HepG2 (cell line): ENCODE results near the gene RNASE8. TPM values are rescaled to one million over a fixed set of nuclear protein-coding genes. Genes with fewer than 3 reads are reported as not detected.

ENCODE experiments used
- ADNP ChIP-seq: sonication (generic); formaldehyde crosslinking; IDR thresholded peaks from 2 replicates; pipeline ENCODE4 v1.4.0; 2020; ENCODE audit warnings: missing genetic modification reagents
- ARNTL ChIP-seq: sonication (generic); formaldehyde crosslinking; IDR thresholded peaks from 2 replicates; pipeline ENCODE4 v1.4.0; 2020; ENCODE audit warnings: mild to moderate bottlenecking, missing genetic modification reagents
- ATF4 ChIP-seq, 2 experiments: fragments of 450-650 bp in 1 of 2; sonication (generic) in 1 of 2; formaldehyde crosslinking; IDR thresholded peaks; 2 replicates each; pipeline versions ENCODE4 v1.5.0 to v1.8.0; 2020 to 2022; ENCODE audit warnings: mild to moderate bottlenecking in 1 of 2, missing genetic modification reagents in 1 of 2
- ATF7-NPFF ChIP-seq: sonication (generic); formaldehyde crosslinking; IDR thresholded peaks from 2 replicates; pipeline ENCODE4 v1.8.1; 2023; ENCODE audit warnings: mild to moderate bottlenecking, low read depth, missing genetic modification reagents, moderate library complexity
- HDAC2 ChIP-seq: sonication (generic); formaldehyde crosslinking; IDR thresholded peaks from 2 replicates; pipeline ENCODE4 v1.4.0; 2020; ENCODE audit warnings: missing genetic modification reagents
- ZBTB42 ChIP-seq: sonication (generic); formaldehyde crosslinking; IDR thresholded peaks from 2 replicates; pipeline ENCODE4 v1.5.0; 2020; ENCODE audit warnings: mild to moderate bottlenecking, missing genetic modification reagents
- ZHX2 ChIP-seq, 2 experiments: sonication (generic) in 1 of 2; formaldehyde crosslinking in 1 of 2; IDR thresholded peaks; 2 replicates each; pipeline versions ENCODE4 v1.6.1 to v1.9.0; 2014 to 2022; ENCODE audit warnings: antibody characterized with exemption in 1 of 2, borderline replicate concordance in 1 of 2, inconsistent platforms in 1 of 2, low read depth in 1 of 2, missing genetic modification reagents in 1 of 2
- ZNF143 ChIP-seq: sonication (generic); formaldehyde crosslinking; IDR thresholded peaks from 2 replicates; pipeline ENCODE4 v1.4.0; 2020; ENCODE audit warnings: missing genetic modification reagents
- ZNF276 ChIP-seq: sonication (generic); formaldehyde crosslinking; IDR thresholded peaks from 2 replicates; pipeline ENCODE4 v1.4.0; 2020; ENCODE audit warnings: mild to moderate bottlenecking, low read depth, missing genetic modification reagents
- ZNF34 ChIP-seq: sonication (generic); formaldehyde crosslinking; IDR thresholded peaks from 2 replicates; pipeline ENCODE4 v1.4.0; 2020; ENCODE audit warnings: mild to moderate bottlenecking, missing genetic modification reagents, borderline replicate concordance
- ZNF367 ChIP-seq: sonication (generic); formaldehyde crosslinking; IDR thresholded peaks from 2 replicates; pipeline ENCODE4 v1.4.0; 2020; ENCODE audit warnings: missing genetic modification reagents, borderline replicate concordance
- ZNF451 ChIP-seq: sonication (generic); formaldehyde crosslinking; IDR thresholded peaks from 2 replicates; pipeline ENCODE4 v1.5.0; 2020; ENCODE audit warnings: mild to moderate bottlenecking, missing genetic modification reagents
- ZNF460 ChIP-seq: sonication (generic); formaldehyde crosslinking; IDR thresholded peaks from 2 replicates; pipeline ENCODE4 v1.5.1; 2020; ENCODE audit warnings: missing genetic modification reagents, mild to moderate bottlenecking, borderline replicate concordance
- ZNF878 ChIP-seq: sonication (generic); formaldehyde crosslinking; IDR thresholded peaks from 2 replicates; pipeline ENCODE4 v1.8.1; 2023; ENCODE audit warnings: mild to moderate bottlenecking, missing genetic modification reagents, moderate library complexity
- polyA plus RNA-seq, 8 experiments: library from polyadenylated mRNA; depleted of rRNA in 3 of 8; stranded (reverse) in 7 of 8; unstranded in 1 of 8; fragments of >200 nt; fragmentation: Illumina TruSeq in 4 of 8; extraction: Trizol in 4 of 8; gene quantifications; 2 replicates each; pipeline versions ENCODE4 v1.2.1 to v1.2.3, GENCODE V29; 2011 to 2016; ENCODE audit warnings: low read depth in 4 of 8, missing spikeins in 1 of 8, mixed read lengths in 1 of 8; ENCODE audit not compliant: insufficient read depth in 1 of 8
- total RNA-seq, 5 experiments: library from RNA; depleted of rRNA; stranded (reverse); fragments of >200 nt; fragmentation: Illumina TruSeq; extraction: Trizol; gene quantifications; 2 replicates each; pipeline ENCODE4 v1.2.3, GENCODE V29; 2016; ENCODE audit warnings: low read depth in 1 of 5
- TF ChIP-seq, protein P1 (sequence below): sonication (generic); formaldehyde crosslinking; IDR thresholded peaks from 2 replicates; pipeline ENCODE4 v1.4.0; 2020; ENCODE audit warnings: missing genetic modification reagents

The RNASE8 gene
- total and polyA plus RNA-seq, 2 of the 13 experiments (the other 11 are each of a cell fraction or from before 2014, with no cell fraction given) = not detected

GRCh38 chr14:21092273-21093011 is 34.8 kb downstream of the RNASE8 start (continued):
- TF ChIP-seq ZNF878 (CRISPR knock-in tag) (no peak), ZNF143 (CRISPR knock-in tag) (no peak; the same call in 1 of the 2 replicates), ZNF276 (CRISPR knock-in tag) (peak; percentile 91), ZNF460 (no peak), ADNP (CRISPR knock-in tag) (no peak), ZBTB42 (CRISPR knock-in tag) (no peak), ZNF367 (CRISPR knock-in tag) (no peak), ZHX2 (IDR thresholded peaks at IDR 0.05; ENCODE audit: low read depth) (peak; percentile 81), ZHX2 (CRISPR knock-in tag; IDR thresholded peaks at IDR 0.05; ENCODE audit: borderline replicate concordance) (no peak), ATF4 (CRISPR knock-in tag; IDR thresholded peaks at IDR 0.05) (no peak), ZNF34 (CRISPR knock-in tag) (peak; percentile 84), ZNF451 (CRISPR knock-in tag) (peak; percentile 95), ATF7-NPFF (peak; percentile 84), ARNTL (0 out of 2 replicates have a peak, but pooled peaks have one; percentile 30), HDAC2 (CRISPR knock-in tag) (peak; percentile 84)
- TF ChIP-seq, protein P1, sequence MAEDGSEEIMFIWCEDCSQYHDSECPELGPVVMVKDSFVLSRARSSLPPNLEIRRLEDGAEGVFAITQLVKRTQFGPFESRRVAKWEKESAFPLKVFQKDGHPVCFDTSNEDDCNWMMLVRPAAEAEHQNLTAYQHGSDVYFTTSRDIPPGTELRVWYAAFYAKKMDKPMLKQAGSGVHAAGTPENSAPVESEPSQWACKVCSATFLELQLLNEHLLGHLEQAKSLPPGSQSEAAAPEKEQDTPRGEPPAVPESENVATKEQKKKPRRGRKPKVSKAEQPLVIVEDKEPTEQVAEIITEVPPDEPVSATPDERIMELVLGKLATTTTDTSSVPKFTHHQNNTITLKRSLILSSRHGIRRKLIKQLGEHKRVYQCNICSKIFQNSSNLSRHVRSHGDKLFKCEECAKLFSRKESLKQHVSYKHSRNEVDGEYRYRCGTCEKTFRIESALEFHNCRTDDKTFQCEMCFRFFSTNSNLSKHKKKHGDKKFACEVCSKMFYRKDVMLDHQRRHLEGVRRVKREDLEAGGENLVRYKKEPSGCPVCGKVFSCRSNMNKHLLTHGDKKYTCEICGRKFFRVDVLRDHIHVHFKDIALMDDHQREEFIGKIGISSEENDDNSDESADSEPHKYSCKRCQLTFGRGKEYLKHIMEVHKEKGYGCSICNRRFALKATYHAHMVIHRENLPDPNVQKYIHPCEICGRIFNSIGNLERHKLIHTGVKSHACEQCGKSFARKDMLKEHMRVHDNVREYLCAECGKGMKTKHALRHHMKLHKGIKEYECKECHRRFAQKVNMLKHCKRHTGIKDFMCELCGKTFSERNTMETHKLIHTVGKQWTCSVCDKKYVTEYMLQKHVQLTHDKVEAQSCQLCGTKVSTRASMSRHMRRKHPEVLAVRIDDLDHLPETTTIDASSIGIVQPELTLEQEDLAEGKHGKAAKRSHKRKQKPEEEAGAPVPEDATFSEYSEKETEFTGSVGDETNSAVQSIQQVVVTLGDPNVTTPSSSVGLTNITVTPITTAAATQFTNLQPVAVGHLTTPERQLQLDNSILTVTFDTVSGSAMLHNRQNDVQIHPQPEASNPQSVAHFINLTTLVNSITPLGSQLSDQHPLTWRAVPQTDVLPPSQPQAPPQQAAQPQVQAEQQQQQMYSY (CRISPR knock-in tag) = 0 out of 2 replicates have a peak, but pooled peaks have one; percentile 20
